Measurements from ENCODE around the gene STPG2. TPM values are rescaled to one million over a fixed set of nuclear protein-coding genes. Genes with fewer than 3 reads are reported as not detected.

The STPG2 gene
- total and polyA plus RNA-seq, 10 of the 15 experiments (the other 5 are each of a cell fraction or from before 2014, with no cell fraction given), result 0.13 to 0.24 TPM; not detected in 8

- no peaks in the 10 kb centered on the region for H4K20me1 ChIP-seq (ENCODE audit: control insufficient read depth, insufficient read depth)
- no peak overlapping the region for H3K27ac ChIP-seq (ENCODE audit: control insufficient read depth, insufficient read depth)
- SMC1A ChIA-PET (ENCODE audit: uncharacterized antibody, unreplicated experiment), result no interaction called here
- WGBS (ENCODE audit: insufficient coverage, insufficient replicate concordance, low lambda C conversion rate, missing lambda C conversion rate), result 0% methylated on average over 2 of the region's 2 CpGs
- in situ Hi-C loops (cut with MboI), result no loop called here
- RAD21 ChIA-PET (ENCODE audit: unreplicated experiment), result interaction anchor here (0.5 kb wide), 1 partner anchor 646 kb away, joined by 4 read pairs; no protein-coding TSS in a partner anchor
- H3K4me2 ChIP-seq (ENCODE audit: control insufficient read depth, insufficient read depth), result no peak overlapping the region
- H3K36me3 ChIP-seq (ENCODE audit: control insufficient read depth in 2 of 2, insufficient read depth in 2 of 2, low read length in 1 of 2), result no peaks in the 10 kb centered on the region
- ATAC-seq (0 out of 3 replicates have a peak, but pooled peaks have one; percentile 45), DNase-seq (ENCODE audit: low read depth, low spot score) (no peak), FAIRE-seq (no peak)
- H3K27me3 ChIP-seq (replicated peaks in 1 of 2; ENCODE audit: control insufficient read depth in 2 of 2, insufficient read depth in 2 of 2, low read length in 1 of 2), result no peaks in the 10 kb centered on the region
- no peak for TF ChIP-seq PAX5 (IDR thresholded peaks at IDR 0.05; ENCODE audit: borderline replicate concordance, low read depth, low read length)
- peak; percentile 38 for TF ChIP-seq RAD21 (IDR thresholded peaks at IDR 0.05; ENCODE audit: insufficient read depth, low read depth, low read length)
- TF ChIP-seq TAF1 (IDR thresholded peaks at IDR 0.05; ENCODE audit: borderline replicate concordance, low read depth, low read length), result no peak
- no peak for TF ChIP-seq HDAC2 (IDR thresholded peaks at IDR 0.05)
- peak; percentile 36 to 43 (median 39); a peak in 5 of 6 replicates for TF ChIP-seq CTCF (IDR thresholded peaks at IDR 0.05 in 2 of 3, conservative IDR thresholded peaks at IDR 0.05 in 1 of 3; ENCODE audit: control insufficient read depth in 2 of 3, extremely low read depth in 1 of 3, insufficient read depth in 1 of 3, low read depth in 3 of 3, low read length in 3 of 3)
- TF ChIP-seq DPF2 (IDR thresholded peaks at IDR 0.05), result no peak
- TF ChIP-seq HSF1 (IDR thresholded peaks at IDR 0.05; ENCODE audit: low read depth, low read length), result no peak
- TF ChIP-seq SMC3 (IDR thresholded peaks at IDR 0.05; ENCODE audit: borderline replicate concordance, low read length), result peak; percentile 35; the same call in 1 of the 2 replicates
- TF ChIP-seq CHD1 (IDR thresholded peaks at IDR 0.05; ENCODE audit: low read depth, low read length), result no peak
- no peak for TF ChIP-seq KDM1A (IDR thresholded peaks at IDR 0.05; ENCODE audit: borderline replicate concordance)
- TF ChIP-seq CBX3 (IDR thresholded peaks at IDR 0.05; ENCODE audit: borderline replicate concordance, low read depth), result no peak
- TF ChIP-seq SRF (IDR thresholded peaks at IDR 0.05; ENCODE audit: low read depth in 2 of 2, low read length in 2 of 2), result no peak
- TF ChIP-seq RBBP5 (conservative IDR thresholded peaks at IDR 0.05), result no peak
- TF ChIP-seq NBN (IDR thresholded peaks at IDR 0.05), result no peak
- TF ChIP-seq BCL11A (IDR thresholded peaks at IDR 0.05; ENCODE audit: low read depth, low read length), result no peak
- no peak for TF ChIP-seq RAD51 (IDR thresholded peaks at IDR 0.05)
- TF ChIP-seq JUND (IDR thresholded peaks at IDR 0.05; ENCODE audit: low read depth, low read length), result no peak
- BruUV-seq (replicated peaks), result no TSS peak
- no peaks in the 10 kb centered on the region for H3K9me3 ChIP-seq (replicated peaks; ENCODE audit: control insufficient read depth, insufficient read depth, low read length)
- intact Hi-C loops (cut with micrococcal nuclease; ENCODE audit: unreplicated experiment), result no loop called here
- H3K9ac ChIP-seq (ENCODE audit: control insufficient read depth, insufficient read depth, low read length), result no peak overlapping the region
- H2AFZ ChIP-seq (ENCODE audit: control insufficient read depth, low read depth, low read length), result no peak overlapping the region
- CTCF ChIA-PET, result interaction anchor here (0.8 to 2.0 kb wide), 4 partner anchors 9 to 28 kb away, joined by 3 to 10 read pairs (median 4); no protein-coding TSS in a partner anchor
- H3K79me2 ChIP-seq (ENCODE audit: control insufficient read depth, insufficient read depth, low read length), result no peaks in the 10 kb centered on the region
- no peak overlapping the region for H3K4me3 ChIP-seq
- POLR2A ChIA-PET, result no interaction called here
- no peaks in the 10 kb centered on the region for H3K4me1 ChIP-seq (ENCODE audit: control insufficient read depth, insufficient read depth, low read length)
These were observed 50.3 kb downstream of the STPG2 start for GRCh38 chr4:98092833-98093439.
